HepG2 (cell line): Measurements from ENCODE around the gene MICAL3. TPM values are rescaled to one million over a fixed set of nuclear protein-coding genes. Genes with fewer than 3 reads are reported as not detected.

Source experiments
- ATAC-seq: fragments of 200-7000 bp; cut with Tn5 transposase; 3 replicates; pipeline ENCODE4 v1.9.1; 2020; ENCODE audit warnings: mild to moderate bottlenecking, moderate library complexity
- BruUV-seq: library from RNA; stranded (reverse); fragments of 400-500 nt; replicated peaks from 2 replicates; lab custom pipeline; 2021; lab: Mats Ljungman, UMichigan
- CTCF ChIA-PET: fragments of 300-600 bp; formaldehyde crosslinking; extraction: SDS; loops from one replicate; lab custom pipeline; 2021; ENCODE audit warnings: low total read pairs, inconsistent platforms, low intra/inter-chr PET ratio; lab: Yijun Ruan, JAX
- POLR2A ChIA-PET: fragments of 350-600 bp; sonication (Branson Sonifier 250); formaldehyde crosslinking; loops from one replicate; lab custom pipeline; 2020; ENCODE audit warnings: antibody characterized with exemption, inconsistent platforms; lab: Yijun Ruan, JAX
- DNase-seq: peaks from one replicate; pipeline ENCODE4 v3.0.0-alpha.2; 2015; ENCODE audit warnings: low spot score
- FAIRE-seq: peaks from 3 replicates; lab custom pipeline; 2011; peaks lifted over from hg19 to GRCh38; lab: Jason Lieb, UNC
- H2AFZ ChIP-seq: one replicate; pipeline ENCODE4 v1.6.1; 2011; ENCODE audit warnings: low read length, inconsistent platforms
- H3K27ac ChIP-seq: fragments of 300-600 bp; 3 replicates; pipeline ENCODE4 v1.8.0; 2011; ENCODE audit warnings: mixed run types, mild to moderate bottlenecking, mixed read lengths, low read length, inconsistent platforms; ENCODE audit not compliant: insufficient read depth; ENCODE audit errors: extremely low read length
- H3K27me3 ChIP-seq, 2 experiments: fragments of 200-600 bp in 1 of 2; 2 replicates in 1 of 2; 3 replicates in 1 of 2; pipeline versions ENCODE4 v1.6.0 to v1.8.0; 2011; ENCODE audit warnings: low read length in 2 of 2, mild to moderate bottlenecking in 2 of 2, moderate library complexity in 2 of 2, inconsistent platforms in 1 of 2; ENCODE audit not compliant: insufficient read depth in 2 of 2, control insufficient read depth in 1 of 2
- H3K36me3 ChIP-seq, 2 experiments: fragments of 200-600 bp in 1 of 2; replicated peaks in 1 of 2; 2 replicates in 1 of 2; 3 replicates in 1 of 2; pipeline versions ENCODE4 v1.5.1 to v1.8.0; 2011; ENCODE audit warnings: low read length in 2 of 2, inconsistent platforms in 1 of 2; ENCODE audit not compliant: insufficient read depth in 2 of 2, control insufficient read depth in 1 of 2
- H3K4me1 ChIP-seq: 2 replicates; pipeline ENCODE4 v1.5.1; 2012; ENCODE audit warnings: low read length, inconsistent platforms; ENCODE audit not compliant: insufficient read depth
- H3K4me2 ChIP-seq: 2 replicates; pipeline ENCODE4 v1.6.0; 2011; ENCODE audit warnings: low read depth, low read length, inconsistent platforms
- H3K4me3 ChIP-seq, 3 experiments: fragments of 200-600 bp in 1 of 3; sonication (generic), shearing (Covaris generic) in 1 of 3; replicated peaks in 1 of 3; 2 replicates each; pipeline ENCODE4 v1.5.1; 2011 to 2016; ENCODE audit warnings: low read length in 3 of 3, inconsistent platforms in 2 of 3, low read depth in 2 of 3, mild to moderate bottlenecking in 2 of 3, control low read depth in 1 of 3, mixed read lengths in 1 of 3; ENCODE audit not compliant: insufficient read depth in 1 of 3
- H3K79me2 ChIP-seq: one replicate; pipeline ENCODE4 v1.6.1; 2011; ENCODE audit warnings: low read length, inconsistent platforms; ENCODE audit not compliant: insufficient read depth
- H3K9ac ChIP-seq: 2 replicates; pipeline ENCODE4 v1.6.0; 2011; ENCODE audit warnings: mild to moderate bottlenecking, low read depth, low read length, inconsistent platforms; ENCODE audit not compliant: insufficient read depth
- H3K9me3 ChIP-seq: 2 replicates; pipeline ENCODE4 v1.5.1; 2012; ENCODE audit warnings: mild to moderate bottlenecking, low read length
- H4K20me1 ChIP-seq: 2 replicates; pipeline ENCODE4 v1.6.0; 2011; ENCODE audit warnings: inconsistent platforms, mild to moderate bottlenecking, low read length, moderate library complexity; ENCODE audit not compliant: insufficient read depth
- AGO2 ChIP-seq: fragments of 200-400 bp; formaldehyde crosslinking; optimal IDR thresholded peaks from 2 replicates; pipeline ENCODE3; 2017; ENCODE audit warnings: mild to moderate bottlenecking, low read depth, low read length, moderate library complexity
- BRD4 ChIP-seq: sonication (generic); formaldehyde crosslinking; IDR thresholded peaks from 2 replicates; pipeline ENCODE4 v1.4.0; 2020; ENCODE audit warnings: missing genetic modification reagents
- CHCHD3 ChIP-seq: sonication (generic); formaldehyde crosslinking; IDR thresholded peaks from 2 replicates; pipeline ENCODE4 v1.8.0; 2022; ENCODE audit warnings: mild to moderate bottlenecking, missing genetic modification reagents, moderate library complexity
- DNMT1 ChIP-seq: sonication (generic); formaldehyde crosslinking; IDR thresholded peaks from 2 replicates; pipeline ENCODE4 v1.5.1; 2020; ENCODE audit warnings: mild to moderate bottlenecking, missing genetic modification reagents
- KDM6A ChIP-seq: IDR thresholded peaks from 2 replicates; pipeline ENCODE4 v1.6.1; 2016; ENCODE audit warnings: low read depth
- KLF6 ChIP-seq: IDR thresholded peaks from 2 replicates; pipeline ENCODE4 v1.8.0; 2016; ENCODE audit warnings: missing biosample characterization, missing genetic modification reagents
- SNAPC2 ChIP-seq: sonication (generic); formaldehyde crosslinking; IDR thresholded peaks from 2 replicates; pipeline ENCODE4 v1.8.1; 2022; ENCODE audit warnings: mild to moderate bottlenecking, missing genetic modification reagents
- TOPORS ChIP-seq: sonication (generic); formaldehyde crosslinking; IDR thresholded peaks from 2 replicates; pipeline ENCODE4 v1.8.0; 2023; ENCODE audit warnings: mild to moderate bottlenecking, missing genetic modification reagents
- ZNF256 ChIP-seq: sonication (generic); formaldehyde crosslinking; conservative IDR thresholded peaks from 2 replicates; pipeline ENCODE4 v1.4.0; 2020; ENCODE audit warnings: missing genetic modification reagents
- ZNF34 ChIP-seq: sonication (generic); formaldehyde crosslinking; IDR thresholded peaks from 2 replicates; pipeline ENCODE4 v1.4.0; 2020; ENCODE audit warnings: mild to moderate bottlenecking, missing genetic modification reagents, borderline replicate concordance
- ZNF468 ChIP-seq: sonication (generic); formaldehyde crosslinking; IDR thresholded peaks from 2 replicates; pipeline ENCODE4 v1.8.0; 2022; ENCODE audit warnings: mild to moderate bottlenecking, moderate library complexity, missing genetic modification reagents
- ZNF75D ChIP-seq: sonication (generic); formaldehyde crosslinking; IDR thresholded peaks from 2 replicates; pipeline ENCODE4 v1.8.1; 2023; ENCODE audit warnings: missing genetic modification reagents, mild to moderate bottlenecking, borderline replicate concordance
- WGBS: methylation state at CpG from one replicate; pipeline ENCODE4 v1.1.6; 2017; ENCODE audit warnings: low lambda C conversion rate; 5-methylcytosine and 5-hydroxymethylcytosine counted together
- in situ Hi-C: cut with HindIII; loops from 2 replicates; pipeline ENCODE4 v1.10.0; 2017; ENCODE audit warnings: low pct_unique_long_range_greater_than_20kb; ENCODE audit not compliant: extremely low pct_ligation_motif_present
- intact Hi-C: fragments of 100-400 bp; cut with micrococcal nuclease; formaldehyde crosslinking; loops from one replicate; pipeline ENCODE4 v1.10.0; 2022; ENCODE audit not compliant: unreplicated experiment
- polyA plus RNA-seq, 8 experiments: library from polyadenylated mRNA; depleted of rRNA in 3 of 8; stranded (reverse) in 7 of 8; unstranded in 1 of 8; fragments of >200 nt; fragmentation: Illumina TruSeq in 4 of 8; extraction: Trizol in 4 of 8; gene quantifications; 2 replicates each; pipeline versions ENCODE4 v1.2.1 to v1.2.3, GENCODE V29; 2011 to 2016; ENCODE audit warnings: low read depth in 4 of 8, missing spikeins in 1 of 8, mixed read lengths in 1 of 8; ENCODE audit not compliant: insufficient read depth in 1 of 8
- total RNA-seq, 5 experiments: library from RNA; depleted of rRNA; stranded (reverse); fragments of >200 nt; fragmentation: Illumina TruSeq; extraction: Trizol; gene quantifications; 2 replicates each; pipeline ENCODE4 v1.2.3, GENCODE V29; 2016; ENCODE audit warnings: low read depth in 1 of 5

MICAL3 gene
- total and polyA plus RNA-seq, 2 of the 13 experiments (the other 11 are each of a cell fraction or from before 2014, with no cell fraction given): 5.3 to 12.5 TPM

DNA sequence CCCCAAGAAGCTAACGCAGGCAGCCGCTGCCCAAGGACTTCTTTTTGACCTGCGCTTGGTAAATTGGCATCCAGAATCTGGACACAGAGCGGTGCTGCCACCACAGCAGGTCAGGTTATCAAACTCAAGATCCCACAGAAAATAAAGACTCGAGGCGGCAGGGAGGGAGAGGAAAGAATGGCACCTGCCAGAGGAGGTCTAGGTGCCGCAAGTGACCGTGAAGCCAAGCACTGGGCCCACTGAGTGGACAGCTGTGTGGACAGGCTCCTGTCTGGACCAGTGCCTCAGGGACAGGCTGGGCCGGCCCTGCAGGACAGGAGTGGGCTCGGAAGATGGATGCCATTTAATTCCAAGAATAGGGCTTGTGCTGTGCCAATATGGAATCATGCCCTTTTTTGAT is 277.4 kb downstream of the MICAL3 start:
- POLR2A ChIA-PET: no interaction called here
- intact Hi-C loops (no loop called here), in situ Hi-C loops (no loop called here)
- FAIRE-seq (no peak), ATAC-seq (no peak), DNase-seq (no peak)
- no peaks in the 10 kb centered on the region; a peak in 1 of 5 replicates for H3K27me3 ChIP-seq
- H3K4me2 ChIP-seq: no peak overlapping the region
- no peaks in the 10 kb centered on the region for H3K79me2 ChIP-seq
- H4K20me1 ChIP-seq: no peaks in the 10 kb centered on the region
- BruUV-seq: no TSS peak
- H3K27ac ChIP-seq: no peak overlapping the region
- CTCF ChIA-PET: no interaction called here
- H3K36me3 ChIP-seq: peaks cover 0 to 1% of the 10 kb centered on the region in 2 experiments; a peak in 1 of 5 replicates
- TF ChIP-seq DNMT1 (CRISPR knock-in tag) (no peak), ZNF468 (CRISPR knock-in tag) (no peak), ZNF34 (CRISPR knock-in tag) (no peak), ZNF256 (CRISPR knock-in tag) (no peak), TOPORS (no peak), KLF6 (CRISPR knock-in tag) (no peak), KDM6A (CRISPR knock-in tag) (no peak), ZNF75D (CRISPR knock-in tag) (no peak), BRD4 (no peak), AGO2 (no peak), SNAPC2 (CRISPR knock-in tag) (no peak), CHCHD3 (no peak)
- no peaks in the 10 kb centered on the region for H3K9me3 ChIP-seq
- no peak overlapping the region for H2AFZ ChIP-seq
- H3K9ac ChIP-seq: no peak overlapping the region
- WGBS: 92% methylated on average over 9 of the region's 10 CpGs
- H3K4me1 ChIP-seq: no peaks in the 10 kb centered on the region
- H3K4me3 ChIP-seq: no peak overlapping the region
